Measurements from ENCODE around the gene KIDINS220. TPM values are rescaled to one million over a fixed set of nuclear protein-coding genes. Genes with fewer than 3 reads are reported as not detected.

Gene KIDINS220
- total and polyA plus RNA-seq, 9 of the 15 experiments (the other 6 are each of a cell fraction or from before 2014, with no cell fraction given), result 15.2 to 48.0 (median 34.4) TPM

GRCh38 chr2:8693157-8693821, 144.1 kb downstream of the KIDINS220 start:
- no TSS peak for BruUV-seq (replicated peaks)
- Histone ChIP-seq H3K4me1 (replicated peaks in 1 of 2; ENCODE audit: control insufficient read depth in 2 of 2, insufficient read depth in 2 of 2, low read length in 2 of 2) (peaks cover 10 to 17% of the 10 kb centered on the region in 2 experiments; a peak in 4 of 5 replicates), H3K9me1 (ENCODE audit: control insufficient read depth, insufficient read depth, low read length) (no peaks in the 10 kb centered on the region), H4K20me1 (replicated peaks; ENCODE audit: control insufficient read depth, insufficient read depth, low read length) (no peaks in the 10 kb centered on the region), H3K9me3 (replicated peaks; ENCODE audit: control insufficient read depth, insufficient read depth, low read depth, low read length) (no peaks in the 10 kb centered on the region; the same call in 1 of the 2 replicates), H3K79me2 (ENCODE audit: control insufficient read depth, insufficient read depth, low read length) (no peaks in the 10 kb centered on the region), H3K36me3 (ENCODE audit: control insufficient read depth, insufficient read depth, low read length) (no peaks in the 10 kb centered on the region), H3K27ac (ENCODE audit: extremely low read depth, low read depth, low read length) (no peak overlapping the region), H3K4me2 (ENCODE audit: insufficient read depth, low read length) (peak overlapping the region; percentile 62), H3K9ac (ENCODE audit: insufficient read depth in 1 of 2, low read depth in 2 of 2, low read length in 2 of 2) (peak overlapping the region in 1 of 2 experiments; percentile 86; a peak in 2 of 4 replicates), H3K27me3 (ENCODE audit: control insufficient read depth in 2 of 2, insufficient read depth in 2 of 2, low read length in 2 of 2) (no peaks in the 10 kb centered on the region), H3K4me3 (no peak overlapping the region), H2AFZ (ENCODE audit: low read depth, low read length) (peak overlapping the region; percentile 76)
- DNase-seq (ENCODE audit: extremely low read depth in 1 of 4, low spot score in 3 of 4), result peak; percentile 58 to 77 (median 73)
- in situ Hi-C loops (cut with MboI), result loop anchor here (25.0 kb wide), 2 partner anchors 681 to 1606 kb away; no protein-coding TSS in a partner anchor
- POLR2A ChIA-PET, result interaction anchor here (0.6 to 2.3 kb wide), 6 partner anchors 9 to 293 kb away, joined by 3 to 14 read pairs (median 4); partner anchors contain the start of gene ID2
- intact Hi-C loops (cut with micrococcal nuclease), result loop anchor here (5.0 kb wide), 2 partner anchors 294 to 444 kb away; no protein-coding TSS in a partner anchor
- 30% methylated on average over 27 of the region's 30 CpGs for WGBS (ENCODE audit: insufficient coverage, low coverage, missing lambda C conversion rate)
- ATAC-seq, result peak; percentile 92
- FAIRE-seq, result peak; percentile 61
- CTCF ChIA-PET (ENCODE audit: low intra/inter-chr PET ratio), result interaction anchor here (2.0 kb wide), 1 partner anchor 68 kb away, joined by 13 read pairs; no protein-coding TSS in a partner anchor
- TF ChIP-seq REST (IDR thresholded peaks at IDR 0.05; ENCODE audit: borderline replicate concordance) (peak; percentile 53), REST (CRISPR knock-in tag; IDR thresholded peaks at IDR 0.05; ENCODE audit: low read depth) (no peak), CHAMP1 (IDR thresholded peaks at IDR 0.05) (no peak), KLF13 (tag; IDR thresholded peaks at IDR 0.05; ENCODE audit: borderline replicate concordance, low read depth) (no peak), E2F6 (IDR thresholded peaks at IDR 0.05; ENCODE audit: borderline replicate concordance in 1 of 2, extremely low read depth in 1 of 2, insufficient read depth in 1 of 2, insufficient read length in 1 of 2, low read depth in 1 of 2, low read length in 1 of 2, poor library complexity in 1 of 2, severe bottlenecking in 1 of 2) (peak in 1 of 2 experiments; percentile 59)

Measured in K562 (cell line).